GM12878 (cell line): Measurements from ENCODE around the gene CRYGD.

Experiments used
- CHD2 ChIP-seq: IDR thresholded peaks from 2 replicates; pipeline ENCODE4 v1.6.1; 2011; ENCODE audit warnings: low read depth, low read length, improper control_type of control experiment, borderline replicate concordance
- GABPA ChIP-seq: IDR thresholded peaks from 2 replicates; pipeline ENCODE4 v1.6.1; 2014; ENCODE audit warnings: antibody characterized with exemption, low read depth, mild to moderate bottlenecking, inconsistent platforms
- JUND ChIP-seq: IDR thresholded peaks from 2 replicates; pipeline ENCODE4 v1.6.1; 2012; ENCODE audit warnings: low read depth, mild to moderate bottlenecking, low read length, improper control_type of control experiment, moderate library complexity
- NFIC ChIP-seq: IDR thresholded peaks from 2 replicates; pipeline ENCODE4 v1.6.1; 2012; ENCODE audit warnings: low read depth, mild to moderate bottlenecking, inconsistent platforms, low read length, moderate library complexity
- NFYB ChIP-seq: IDR thresholded peaks from 2 replicates; pipeline ENCODE4 v1.6.1; 2011; ENCODE audit warnings: low read depth, mild to moderate bottlenecking, low read length, improper control_type of control experiment, moderate library complexity; ENCODE audit not compliant: insufficient read depth
- NR2F1 ChIP-seq: fragments of 450-650 bp; conservative IDR thresholded peaks from 2 replicates; pipeline ENCODE4 v1.6.1; 2017; ENCODE audit warnings: mild to moderate bottlenecking
- POLR2A ChIP-seq: IDR thresholded peaks from 2 replicates; pipeline ENCODE4 v1.6.1; 2011; ENCODE audit warnings: low read depth, mild to moderate bottlenecking, low read length
- RBBP5 ChIP-seq: fragments of 200-600 bp; sonication (generic); conservative IDR thresholded peaks from 2 replicates; pipeline ENCODE4 v1.6.1; 2016
- RCOR1 ChIP-seq: conservative IDR thresholded peaks from 2 replicates; pipeline ENCODE4 v1.6.1; 2012; ENCODE audit warnings: low read depth, low read length, improper control_type of control experiment
- SP1 ChIP-seq: IDR thresholded peaks from one replicate; pipeline ENCODE4 v1.6.1; 2011; ENCODE audit warnings: low read depth, low read length
- TAF1 ChIP-seq: IDR thresholded peaks from 2 replicates; pipeline ENCODE4 v1.6.1; 2011; ENCODE audit warnings: mild to moderate bottlenecking, low read depth, low read length, borderline replicate concordance
- ZNF274 ChIP-seq: IDR thresholded peaks from one replicate; pipeline ENCODE4 v1.8.0; 2011; ENCODE audit not compliant: insufficient read length, insufficient read depth
- TF ChIP-seq, protein P1 (sequence below), 3 experiments: IDR thresholded peaks in 2 of 3; conservative IDR thresholded peaks in 1 of 3; 2 replicates each; pipeline ENCODE4 v1.5.1; 2011; ENCODE audit warnings: low read depth in 3 of 3, low read length in 3 of 3, mild to moderate bottlenecking in 3 of 3, control low read depth in 2 of 3, moderate library complexity in 2 of 3, inconsistent platforms in 1 of 3, mixed read lengths in 1 of 3; ENCODE audit not compliant: control insufficient read depth in 2 of 3, insufficient read depth in 1 of 3; ENCODE audit errors: extremely low read depth in 1 of 3
- TF ChIP-seq, protein P2 (sequence below): fragments of 450-650 bp; formaldehyde crosslinking; IDR thresholded peaks from 2 replicates; pipeline ENCODE4 v1.5.0; 2022; ENCODE audit warnings: mild to moderate bottlenecking, missing genetic modification characterization

DNA sequence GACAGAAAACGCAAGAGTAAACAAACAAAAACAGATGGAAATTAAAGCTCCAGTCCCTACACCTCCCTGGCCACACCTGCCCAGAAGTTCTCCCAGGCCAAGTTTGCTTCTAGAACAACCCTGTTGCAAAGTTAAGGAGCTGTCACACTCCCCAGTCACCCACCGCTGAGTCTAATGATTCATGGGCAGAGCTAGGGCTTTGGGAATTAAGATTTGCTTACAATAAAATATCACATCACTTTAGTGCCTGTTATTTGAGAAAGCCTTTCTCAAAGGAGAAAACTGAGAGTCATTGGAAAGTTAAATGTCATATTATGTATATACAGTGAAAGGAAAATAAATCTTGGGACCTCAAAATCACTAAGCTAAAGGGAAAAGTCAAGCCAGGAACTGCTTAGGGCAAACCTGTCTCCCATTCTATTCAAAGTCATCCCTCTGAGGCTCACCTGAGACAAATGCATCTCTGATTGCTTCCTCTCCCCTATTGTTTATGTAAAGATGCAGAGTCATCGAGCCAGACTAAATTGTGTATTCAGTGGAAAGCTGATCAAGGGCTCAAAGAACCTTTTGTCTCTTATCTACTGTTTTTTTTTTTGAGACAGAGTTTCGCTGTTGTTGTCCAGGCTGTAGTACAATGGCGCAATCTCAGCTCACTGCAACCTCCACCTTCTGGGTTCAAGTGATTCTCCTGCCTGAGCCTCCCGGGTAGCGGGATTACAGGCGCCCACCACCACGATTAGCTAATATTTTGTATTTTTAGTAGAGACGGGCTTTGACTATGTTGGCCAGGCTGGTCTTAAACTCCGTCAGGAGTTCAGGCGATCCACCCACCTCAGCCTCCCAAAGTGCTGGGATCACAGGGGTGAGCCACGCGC, 18.8 kb upstream of the CRYGD start:
- TF ChIP-seq TAF1 (no peak), GABPA (no peak), SP1 (no peak), RBBP5 (no peak), POLR2A (no peak), ZNF274 (no peak), JUND (no peak), NFIC (no peak), NFYB (no peak), NR2F1 (no peak), RCOR1 (no peak), CHD2 (no peak)
- TF ChIP-seq, protein P1, sequence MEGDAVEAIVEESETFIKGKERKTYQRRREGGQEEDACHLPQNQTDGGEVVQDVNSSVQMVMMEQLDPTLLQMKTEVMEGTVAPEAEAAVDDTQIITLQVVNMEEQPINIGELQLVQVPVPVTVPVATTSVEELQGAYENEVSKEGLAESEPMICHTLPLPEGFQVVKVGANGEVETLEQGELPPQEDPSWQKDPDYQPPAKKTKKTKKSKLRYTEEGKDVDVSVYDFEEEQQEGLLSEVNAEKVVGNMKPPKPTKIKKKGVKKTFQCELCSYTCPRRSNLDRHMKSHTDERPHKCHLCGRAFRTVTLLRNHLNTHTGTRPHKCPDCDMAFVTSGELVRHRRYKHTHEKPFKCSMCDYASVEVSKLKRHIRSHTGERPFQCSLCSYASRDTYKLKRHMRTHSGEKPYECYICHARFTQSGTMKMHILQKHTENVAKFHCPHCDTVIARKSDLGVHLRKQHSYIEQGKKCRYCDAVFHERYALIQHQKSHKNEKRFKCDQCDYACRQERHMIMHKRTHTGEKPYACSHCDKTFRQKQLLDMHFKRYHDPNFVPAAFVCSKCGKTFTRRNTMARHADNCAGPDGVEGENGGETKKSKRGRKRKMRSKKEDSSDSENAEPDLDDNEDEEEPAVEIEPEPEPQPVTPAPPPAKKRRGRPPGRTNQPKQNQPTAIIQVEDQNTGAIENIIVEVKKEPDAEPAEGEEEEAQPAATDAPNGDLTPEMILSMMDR (IDR thresholded peaks at IDR 0.05 in 2 of 3, conservative IDR thresholded peaks at IDR 0.05 in 1 of 3; ENCODE audit: control insufficient read depth in 2 of 3, extremely low read depth in 1 of 3, insufficient read depth in 1 of 3, low read depth in 3 of 3, low read length in 3 of 3): no peak
- TF ChIP-seq, protein P2, sequence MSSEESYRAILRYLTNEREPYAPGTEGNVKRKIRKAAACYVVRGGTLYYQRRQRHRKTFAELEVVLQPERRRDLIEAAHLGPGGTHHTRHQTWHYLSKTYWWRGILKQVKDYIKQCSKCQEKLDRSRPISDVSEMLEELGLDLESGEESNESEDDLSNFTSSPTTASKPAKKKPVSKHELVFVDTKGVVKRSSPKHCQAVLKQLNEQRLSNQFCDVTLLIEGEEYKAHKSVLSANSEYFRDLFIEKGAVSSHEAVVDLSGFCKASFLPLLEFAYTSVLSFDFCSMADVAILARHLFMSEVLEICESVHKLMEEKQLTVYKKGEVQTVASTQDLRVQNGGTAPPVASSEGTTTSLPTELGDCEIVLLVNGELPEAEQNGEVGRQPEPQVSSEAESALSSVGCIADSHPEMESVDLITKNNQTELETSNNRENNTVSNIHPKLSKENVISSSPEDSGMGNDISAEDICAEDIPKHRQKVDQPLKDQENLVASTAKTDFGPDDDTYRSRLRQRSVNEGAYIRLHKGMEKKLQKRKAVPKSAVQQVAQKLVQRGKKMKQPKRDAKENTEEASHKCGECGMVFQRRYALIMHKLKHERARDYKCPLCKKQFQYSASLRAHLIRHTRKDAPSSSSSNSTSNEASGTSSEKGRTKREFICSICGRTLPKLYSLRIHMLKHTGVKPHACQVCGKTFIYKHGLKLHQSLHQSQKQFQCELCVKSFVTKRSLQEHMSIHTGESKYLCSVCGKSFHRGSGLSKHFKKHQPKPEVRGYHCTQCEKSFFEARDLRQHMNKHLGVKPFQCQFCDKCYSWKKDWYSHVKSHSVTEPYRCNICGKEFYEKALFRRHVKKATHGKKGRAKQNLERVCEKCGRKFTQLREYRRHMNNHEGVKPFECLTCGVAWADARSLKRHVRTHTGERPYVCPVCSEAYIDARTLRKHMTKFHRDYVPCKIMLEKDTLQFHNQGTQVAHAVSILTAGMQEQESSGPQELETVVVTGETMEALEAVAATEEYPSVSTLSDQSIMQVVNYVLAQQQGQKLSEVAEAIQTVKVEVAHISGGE: no peak
